AG10803 (cell line): ENCODE measurements around the gene SRSF8.
"Not testable (repeated sequence)": the region's sequence is repeated elsewhere in the genome, so short reads cannot be mapped to it uniquely, and the experiment has no call there.

Source experiments
- DNase-seq: peaks from one replicate; pipeline ENCODE4 v3.0.0; 2010; ENCODE audit warnings: low read depth
- H3K4me3 ChIP-seq: 2 replicates; pipeline ENCODE4 v1.5.1; 2011; ENCODE audit warnings: mild to moderate bottlenecking, low read length, control low read depth
- TF ChIP-seq, protein P1 (sequence below): conservative IDR thresholded peaks from 2 replicates; pipeline ENCODE4 v1.5.1; 2011; ENCODE audit warnings: mild to moderate bottlenecking, low read length, control low read depth, inconsistent platforms

Gene SRSF8, protein sequence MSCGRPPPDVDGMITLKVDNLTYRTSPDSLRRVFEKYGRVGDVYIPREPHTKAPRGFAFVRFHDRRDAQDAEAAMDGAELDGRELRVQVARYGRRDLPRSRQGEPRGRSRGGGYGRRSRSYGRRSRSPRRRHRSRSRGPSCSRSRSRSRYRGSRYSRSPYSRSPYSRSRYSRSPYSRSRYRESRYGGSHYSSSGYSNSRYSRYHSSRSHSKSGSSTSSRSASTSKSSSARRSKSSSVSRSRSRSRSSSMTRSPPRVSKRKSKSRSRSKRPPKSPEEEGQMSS

DNA sequence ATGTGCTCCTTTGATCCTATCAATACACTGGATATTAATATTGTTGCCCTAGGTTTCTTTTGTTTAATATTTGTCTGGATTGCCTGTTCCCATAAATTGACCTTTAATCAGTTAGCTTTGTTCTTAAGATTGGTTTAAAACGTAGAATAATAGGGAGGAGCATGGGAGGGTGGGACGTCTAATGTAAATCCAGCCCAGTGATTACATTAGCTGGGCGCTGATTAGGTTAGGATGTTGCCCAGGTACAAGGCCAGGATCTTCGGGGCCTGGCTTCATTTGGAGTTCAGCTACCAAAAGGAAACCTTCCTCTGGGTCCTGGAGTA, at the start of gene SRSF8:
TSS of gene SRSF8 (plus strand) at position 204 of the 323 bp plus-strand sequence. CDS start 308 bp downstream, outside the sequence.
- TF ChIP-seq, protein P1, sequence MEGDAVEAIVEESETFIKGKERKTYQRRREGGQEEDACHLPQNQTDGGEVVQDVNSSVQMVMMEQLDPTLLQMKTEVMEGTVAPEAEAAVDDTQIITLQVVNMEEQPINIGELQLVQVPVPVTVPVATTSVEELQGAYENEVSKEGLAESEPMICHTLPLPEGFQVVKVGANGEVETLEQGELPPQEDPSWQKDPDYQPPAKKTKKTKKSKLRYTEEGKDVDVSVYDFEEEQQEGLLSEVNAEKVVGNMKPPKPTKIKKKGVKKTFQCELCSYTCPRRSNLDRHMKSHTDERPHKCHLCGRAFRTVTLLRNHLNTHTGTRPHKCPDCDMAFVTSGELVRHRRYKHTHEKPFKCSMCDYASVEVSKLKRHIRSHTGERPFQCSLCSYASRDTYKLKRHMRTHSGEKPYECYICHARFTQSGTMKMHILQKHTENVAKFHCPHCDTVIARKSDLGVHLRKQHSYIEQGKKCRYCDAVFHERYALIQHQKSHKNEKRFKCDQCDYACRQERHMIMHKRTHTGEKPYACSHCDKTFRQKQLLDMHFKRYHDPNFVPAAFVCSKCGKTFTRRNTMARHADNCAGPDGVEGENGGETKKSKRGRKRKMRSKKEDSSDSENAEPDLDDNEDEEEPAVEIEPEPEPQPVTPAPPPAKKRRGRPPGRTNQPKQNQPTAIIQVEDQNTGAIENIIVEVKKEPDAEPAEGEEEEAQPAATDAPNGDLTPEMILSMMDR, result no peak
- H3K4me3 ChIP-seq, result peak within 1 kb of the TSS; percentile 81
- DNase-seq, result no peak

DNA sequence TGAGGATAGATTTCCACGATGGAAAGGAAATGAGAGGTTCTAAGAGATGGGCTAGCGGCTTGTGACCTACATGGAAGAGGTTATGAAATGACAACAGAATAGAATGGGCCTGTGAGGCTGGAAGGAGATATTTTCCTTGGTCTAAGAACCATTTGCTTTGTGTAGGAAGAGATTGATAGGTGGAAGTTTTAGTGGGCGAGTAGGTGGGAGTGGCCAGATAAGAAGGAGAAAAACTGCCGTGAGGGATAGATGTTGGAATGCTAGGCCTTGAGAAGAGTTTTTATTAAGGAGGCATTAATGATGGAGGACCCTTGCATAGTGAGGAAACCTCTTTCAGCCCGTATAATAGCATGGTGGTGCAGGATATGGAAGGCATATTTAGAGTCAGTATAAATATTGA, 45.3 kb upstream of the SRSF8 start:
- not testable (repeated sequence) for H3K4me3 ChIP-seq, DNase-seq

DNA sequence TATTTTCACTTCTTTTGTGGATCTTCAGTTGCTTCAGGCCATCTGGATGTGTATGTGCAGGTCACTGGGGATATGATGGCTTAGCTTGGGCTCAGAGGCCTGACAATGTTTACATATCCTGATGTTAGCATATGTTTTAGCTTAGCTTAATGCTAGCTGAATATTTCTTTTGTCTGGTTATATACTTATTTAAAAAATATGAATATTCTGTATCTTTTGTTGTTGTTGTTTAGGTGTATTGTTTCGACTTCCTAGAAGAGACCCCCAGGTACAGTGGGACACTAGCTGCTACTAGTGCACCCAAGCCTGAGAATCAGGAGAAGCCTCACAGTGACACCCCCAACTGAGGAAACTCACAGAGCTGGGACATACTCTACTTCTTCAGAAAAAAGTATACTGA, 41.8 kb upstream of the SRSF8 start, which contains the start of gene KDM4E:
TSS of gene KDM4E (plus strand) at position 301 of the 400 bp plus-strand sequence. CDS start 300 bp downstream, outside the sequence.
- TF ChIP-seq, protein P1, result no peak
- H3K4me3 ChIP-seq, result no peak within 1 kb of the TSS
- no peak for DNase-seq

DNA sequence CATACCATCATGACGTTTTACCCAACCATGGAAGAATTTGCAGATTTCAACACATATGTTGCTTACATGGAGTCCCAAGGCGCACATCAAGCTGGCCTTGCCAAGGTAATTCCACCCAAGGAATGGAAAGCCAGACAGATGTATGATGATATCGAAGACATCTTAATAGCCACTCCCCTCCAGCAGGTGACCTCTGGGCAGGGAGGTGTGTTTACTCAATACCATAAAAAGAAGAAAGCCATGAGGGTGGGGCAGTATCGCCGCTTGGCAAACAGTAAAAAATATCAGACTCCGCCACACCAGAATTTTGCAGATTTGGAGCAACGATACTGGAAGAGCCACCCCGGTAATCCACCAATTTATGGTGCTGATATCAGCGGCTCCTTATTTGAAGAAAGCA, 41.1 kb upstream of the SRSF8 start:
- DNase-seq, H3K4me3 ChIP-seq: not testable (repeated sequence)

DNA sequence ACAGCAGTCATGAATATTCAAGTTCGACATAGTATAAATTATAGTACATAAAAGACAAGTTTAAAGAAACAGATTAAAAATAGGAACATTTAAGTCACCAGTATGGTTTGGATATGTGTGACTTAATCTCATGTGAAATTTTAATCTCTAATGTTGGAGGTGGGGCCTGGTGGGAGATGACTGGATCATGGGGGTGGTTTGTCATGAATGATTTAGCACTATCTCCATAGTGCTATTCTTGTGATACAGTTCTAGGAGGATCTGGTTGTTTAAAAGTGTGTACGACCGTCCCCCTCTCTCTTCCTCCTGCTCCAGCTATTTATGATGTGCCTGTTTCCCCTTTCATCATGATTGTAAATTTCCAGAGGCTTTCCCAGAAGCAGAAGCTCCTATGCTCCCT, 38.4 kb upstream of the SRSF8 start:
- TF ChIP-seq, protein P1, result no peak
- no peak for DNase-seq
- H3K4me3 ChIP-seq, result no peak overlapping the region

DNA sequence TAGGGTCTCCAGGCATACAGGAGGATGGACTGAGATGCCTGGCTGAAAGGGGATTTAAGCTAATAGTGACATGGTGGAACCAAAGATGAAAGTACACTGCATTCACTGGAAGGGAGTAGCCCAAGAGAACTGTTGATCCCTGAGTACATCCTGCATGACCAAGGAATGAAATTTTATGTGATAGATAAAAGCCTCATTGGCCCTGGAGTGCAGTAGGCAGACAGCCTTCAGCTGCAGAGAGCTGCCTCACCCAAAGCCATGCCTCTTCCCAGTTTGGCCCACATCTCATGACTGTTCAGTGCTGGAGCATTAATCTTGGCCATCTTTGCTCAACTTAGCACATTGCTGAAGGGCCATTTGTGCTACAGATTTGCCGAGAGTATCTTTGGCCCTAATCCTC, 33.7 kb upstream of the SRSF8 start:
- no peak overlapping the region for H3K4me3 ChIP-seq
- DNase-seq, result no peak
- TF ChIP-seq, protein P1, result no peak

DNA sequence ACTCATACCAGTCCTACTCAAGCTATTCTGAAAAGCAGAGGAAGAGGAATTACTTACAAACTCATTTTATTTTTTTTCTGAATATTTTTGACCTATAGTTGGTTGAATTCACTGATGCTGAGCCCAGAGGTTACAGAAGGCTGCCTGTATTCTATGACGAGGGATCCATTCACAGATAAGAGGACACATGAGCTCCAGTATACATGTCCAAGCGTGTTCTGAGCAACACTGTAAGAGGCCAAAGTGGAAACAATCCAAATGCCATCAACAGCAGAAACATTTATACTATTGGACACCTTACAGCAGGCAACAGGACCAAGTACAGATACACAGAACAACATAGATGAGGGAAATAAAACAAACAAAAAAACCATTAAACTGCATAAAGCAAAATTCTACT, 31.4 kb upstream of the SRSF8 start:
- TF ChIP-seq, protein P1, result no peak
- no peak overlapping the region for H3K4me3 ChIP-seq
- DNase-seq, result no peak

DNA sequence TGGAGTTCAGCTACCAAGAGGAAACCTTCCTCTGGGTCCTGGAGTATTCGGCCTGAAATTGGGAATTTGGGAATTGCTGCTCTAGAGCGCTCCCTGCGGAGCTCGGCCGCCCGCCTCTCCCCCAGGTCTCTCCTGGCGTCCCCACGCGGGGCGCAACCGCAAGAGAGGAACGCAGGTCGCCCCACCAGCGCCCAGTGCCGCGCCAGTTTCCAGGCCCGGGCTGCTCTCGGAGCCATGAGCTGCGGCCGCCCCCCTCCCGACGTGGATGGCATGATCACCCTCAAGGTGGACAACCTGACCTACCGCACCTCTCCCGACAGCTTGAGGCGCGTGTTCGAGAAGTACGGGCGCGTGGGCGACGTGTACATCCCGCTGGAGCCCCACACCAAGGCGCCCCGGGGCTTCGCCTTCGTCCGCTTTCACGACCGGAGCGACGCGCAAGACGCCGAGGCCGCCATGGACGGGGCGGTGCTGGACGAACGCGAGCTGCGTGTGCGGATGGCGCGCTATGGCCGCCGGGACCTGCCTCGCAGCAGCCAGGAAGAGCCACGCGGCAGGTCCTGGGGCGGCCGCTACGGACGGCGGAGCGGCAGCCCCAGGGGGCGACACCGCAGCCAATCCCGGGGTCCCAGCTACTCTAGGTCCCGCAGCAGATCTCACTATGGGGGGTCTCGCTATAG, 29.2 kb upstream of the SRSF8 start:
- not testable (repeated sequence) for DNase-seq
- peak overlapping the region; percentile 33 for H3K4me3 ChIP-seq
